H1 (cell line): ENCODE measurements around the gene STK32A. TPM values are rescaled to one million over a fixed set of nuclear protein-coding genes. Genes with fewer than 3 reads are reported as not detected.

Experiments used
- CTCF ChIA-PET: fragments of 300-600 bp; sonication (Branson Sonifier 250); formaldehyde crosslinking; loops from one replicate; lab custom pipeline; 2021; ENCODE audit not compliant: partially characterized antibody; lab: Charles Lee
- POLR2A ChIA-PET: fragments of 300-600 bp; sonication (Branson Sonifier 250); formaldehyde crosslinking; loops from one replicate; lab custom pipeline; 2021; ENCODE audit warnings: inconsistent platforms; ENCODE audit not compliant: partially characterized antibody; lab: Charles Lee
- DNase-seq, 2 experiments: peaks; one replicate each; pipeline versions ENCODE4 v3.0.0 to v3.0.0-alpha.2; 2010 to 2022; ENCODE audit warnings: low spot score in 2 of 2, low read depth in 1 of 2, mixed read lengths in 1 of 2
- FAIRE-seq: peaks from 2 replicates; lab custom pipeline; 2011; peaks lifted over from hg19 to GRCh38; lab: Jason Lieb, UNC
- H2AFZ ChIP-seq: 2 replicates; pipeline ENCODE4 v1.8.1; 2012; ENCODE audit warnings: low read length, inconsistent platforms
- H2AK5ac ChIP-seq: 2 replicates; pipeline ENCODE4 v1.6.1; 2013; ENCODE audit warnings: low read depth, low read length
- H2BK120ac ChIP-seq: replicated peaks from 2 replicates; pipeline ENCODE3; 2013; ENCODE audit warnings: low read depth, low read length, inconsistent platforms
- H2BK12ac ChIP-seq: 2 replicates; pipeline ENCODE4 v1.6.1; 2013; ENCODE audit warnings: low read depth, low read length
- H2BK15ac ChIP-seq: 2 replicates; pipeline ENCODE4 v1.6.1; 2013; ENCODE audit warnings: low read length
- H2BK20ac ChIP-seq: 2 replicates; pipeline ENCODE4 v1.6.1; 2013; ENCODE audit warnings: low read length
- H2BK5ac ChIP-seq: 2 replicates; pipeline ENCODE4 v1.6.1; 2013; ENCODE audit warnings: low read depth, low read length
- H3K14ac ChIP-seq: 2 replicates; pipeline ENCODE4 v1.6.1; 2013; ENCODE audit warnings: inconsistent platforms; ENCODE audit not compliant: insufficient read length
- H3K18ac ChIP-seq: 2 replicates; pipeline ENCODE4 v1.6.1; 2013; ENCODE audit warnings: low read length; ENCODE audit errors: extremely low read depth
- H3K23ac ChIP-seq: 2 replicates; pipeline ENCODE4 v1.6.1; 2013; ENCODE audit warnings: inconsistent platforms; ENCODE audit not compliant: insufficient read length
- H3K23me2 ChIP-seq: 2 replicates; pipeline ENCODE4 v1.6.1; 2013; ENCODE audit warnings: low read depth, low read length
- H3K27ac ChIP-seq: 2 replicates; pipeline ENCODE4 v1.6.1; 2011; ENCODE audit warnings: low read depth, low read length, inconsistent platforms
- H3K27me3 ChIP-seq, 4 experiments: replicated peaks in 1 of 4; 1 replicate in 1 of 4; 2 replicates in 3 of 4; pipeline versions ENCODE4 v1.6.1 to v1.8.1; 2011 to 2013; ENCODE audit warnings: low read length in 3 of 4, mild to moderate bottlenecking in 3 of 4, inconsistent platforms in 2 of 4, mixed read lengths in 2 of 4, moderate library complexity in 1 of 4; ENCODE audit not compliant: control insufficient read depth in 3 of 4, insufficient read depth in 3 of 4; ENCODE audit errors: extremely low read depth in 1 of 4
- H3K36me3 ChIP-seq, 4 experiments: 2 replicates each; pipeline versions ENCODE4 v1.6.1 to v1.8.1; 2011 to 2013; ENCODE audit warnings: mild to moderate bottlenecking in 4 of 4, low read length in 3 of 4, moderate library complexity in 2 of 4, control low read depth in 1 of 4, inconsistent platforms in 1 of 4; ENCODE audit not compliant: insufficient read depth in 4 of 4, control insufficient read depth in 2 of 4
- H3K4ac ChIP-seq: replicated peaks from 2 replicates; pipeline ENCODE3; 2013; ENCODE audit warnings: low read length, low read depth, mixed read lengths, inconsistent platforms; ENCODE audit not compliant: insufficient read length
- H3K4me1 ChIP-seq, 4 experiments: replicated peaks in 1 of 4; 1 replicate in 1 of 4; 2 replicates in 3 of 4; pipeline versions ENCODE4 v1.6.1 to v1.8.1; 2011 to 2013; ENCODE audit warnings: low read length in 3 of 4, inconsistent platforms in 2 of 4, mixed read lengths in 1 of 4; ENCODE audit not compliant: insufficient read depth in 4 of 4, control insufficient read depth in 3 of 4
- H3K4me2 ChIP-seq, 2 experiments: 2 replicates each; pipeline versions ENCODE4 v1.6.1 to v1.8.1; 2011 to 2013; ENCODE audit warnings: low read depth in 2 of 2, low read length in 2 of 2, control low read depth in 1 of 2, inconsistent platforms in 1 of 2, mild to moderate bottlenecking in 1 of 2; ENCODE audit not compliant: insufficient read depth in 1 of 2
- H3K4me3 ChIP-seq, 4 experiments: fragments of 200-600, 300-600 bp in 1 of 4; sonication (generic), shearing (Covaris generic), sonication (Bioruptor Twin) in 1 of 4; 2 replicates each; pipeline versions ENCODE4 v1.5.1 to v1.8.1; 2011 to 2016; ENCODE audit warnings: low read length in 4 of 4, low read depth in 3 of 4, control low read depth in 2 of 4, inconsistent platforms in 2 of 4, mild to moderate bottlenecking in 2 of 4, mixed read lengths in 1 of 4, moderate library complexity in 1 of 4; ENCODE audit not compliant: insufficient read depth in 2 of 4; ENCODE audit errors: extremely low read depth in 1 of 4
- H3K56ac ChIP-seq: replicated peaks from 2 replicates; pipeline ENCODE3; 2013; ENCODE audit warnings: low read depth, mild to moderate bottlenecking, mixed read lengths, low read length, inconsistent platforms; ENCODE audit not compliant: insufficient read length
- H3K79me1 ChIP-seq: 2 replicates; pipeline ENCODE4 v1.6.1; 2013; ENCODE audit warnings: low read depth, low read length, control low read depth
- H3K79me2 ChIP-seq, 2 experiments: 2 replicates each; pipeline versions ENCODE4 v1.6.1 to v1.8.1; 2012 to 2013; ENCODE audit warnings: low read length in 2 of 2, mild to moderate bottlenecking in 2 of 2, inconsistent platforms in 1 of 2; ENCODE audit not compliant: insufficient read depth in 2 of 2, control insufficient read depth in 1 of 2
- H3K9ac ChIP-seq, 4 experiments: replicated peaks in 1 of 4; 1 replicate in 1 of 4; 2 replicates in 3 of 4; pipeline versions ENCODE4 v1.6.1 to v1.8.1; 2011 to 2013; ENCODE audit warnings: low read depth in 3 of 4, low read length in 3 of 4, control low read depth in 2 of 4, mild to moderate bottlenecking in 2 of 4, moderate library complexity in 2 of 4, inconsistent platforms in 1 of 4; ENCODE audit errors: extremely low read depth in 1 of 4
- H3K9me3 ChIP-seq, 2 experiments: 2 replicates each; pipeline versions ENCODE4 v1.6.1 to v1.8.1; 2012 to 2013; ENCODE audit warnings: mild to moderate bottlenecking in 2 of 2, moderate library complexity in 2 of 2, control low read depth in 1 of 2, inconsistent platforms in 1 of 2, low read depth in 1 of 2, low read length in 1 of 2, mixed read lengths in 1 of 2; ENCODE audit not compliant: insufficient read depth in 2 of 2
- H4K20me1 ChIP-seq, 2 experiments: replicated peaks in 1 of 2; 2 replicates each; pipeline versions ENCODE3 to v1.8.1; 2011 to 2013; ENCODE audit warnings: inconsistent platforms in 2 of 2, low read length in 2 of 2, mild to moderate bottlenecking in 1 of 2; ENCODE audit not compliant: insufficient read depth in 2 of 2, control insufficient read depth in 1 of 2
- H4K5ac ChIP-seq: 2 replicates; pipeline ENCODE4 v1.6.1; 2013; ENCODE audit warnings: low read length, low read depth, mixed read lengths, inconsistent platforms; ENCODE audit not compliant: insufficient read length
- H4K8ac ChIP-seq: 2 replicates; pipeline ENCODE4 v1.8.0; 2013; ENCODE audit warnings: mild to moderate bottlenecking, moderate library complexity, low read length, inconsistent platforms; ENCODE audit not compliant: insufficient read depth; ENCODE audit errors: extremely low read depth
- H4K91ac ChIP-seq: replicated peaks from 2 replicates; pipeline ENCODE3; 2013; ENCODE audit warnings: low read length, mixed read lengths, inconsistent platforms; ENCODE audit not compliant: insufficient read length
- ATF2 ChIP-seq: IDR thresholded peaks from 2 replicates; pipeline ENCODE4 v1.6.1; 2012; ENCODE audit warnings: low read length, inconsistent platforms
- FOSL1 ChIP-seq: IDR thresholded peaks from 2 replicates; pipeline ENCODE4 v1.6.1; 2011; ENCODE audit warnings: mild to moderate bottlenecking, low read depth, low read length, moderate library complexity; ENCODE audit not compliant: insufficient read depth
- GTF2F1 ChIP-seq: IDR thresholded peaks from 2 replicates; pipeline ENCODE4 v1.6.1; 2012; ENCODE audit warnings: low read depth, low read length, improper control_type of control experiment, borderline replicate concordance
- HDAC2 ChIP-seq, 2 experiments: fragments of 300-600 bp in 1 of 2; sonication (generic) in 1 of 2; IDR thresholded peaks; 2 replicates each; pipeline ENCODE4 v1.6.1; 2011 to 2012; ENCODE audit warnings: low read depth in 2 of 2, low read length in 2 of 2, mild to moderate bottlenecking in 2 of 2, moderate library complexity in 2 of 2, borderline replicate concordance in 1 of 2, inconsistent platforms in 1 of 2
- HDAC6 ChIP-seq: IDR thresholded peaks from one replicate; pipeline ENCODE4 v1.7.1; 2012; ENCODE audit warnings: low read depth, mild to moderate bottlenecking, inconsistent platforms, low read length, moderate library complexity
- JUN ChIP-seq: IDR thresholded peaks from 2 replicates; pipeline ENCODE4 v1.6.1; 2011; ENCODE audit warnings: low read depth, mild to moderate bottlenecking, improper control_type of control experiment, low read length
- NRF1 ChIP-seq: IDR thresholded peaks from 2 replicates; pipeline ENCODE4 v1.6.1; 2011; ENCODE audit warnings: mild to moderate bottlenecking, low read depth, low read length, improper control_type of control experiment
- RBBP5 ChIP-seq: IDR thresholded peaks from 2 replicates; pipeline ENCODE4 v1.7.1; 2012; ENCODE audit warnings: low read depth, mild to moderate bottlenecking, inconsistent platforms, low read length, moderate library complexity, borderline replicate concordance
- RXRA ChIP-seq: IDR thresholded peaks from 2 replicates; pipeline ENCODE4 v1.6.1; 2011; ENCODE audit warnings: low read depth, mild to moderate bottlenecking, low read length, moderate library complexity; ENCODE audit not compliant: insufficient read depth
- TBP ChIP-seq: IDR thresholded peaks from 2 replicates; pipeline ENCODE4 v1.6.1; 2011; ENCODE audit warnings: low read depth, low read length, improper control_type of control experiment
- WGBS, 2 experiments: shearing (Covaris generic) in 1 of 2; methylation state at CpG; one replicate each; pipeline versions ENCODE4 v1.1.6 to v1.1.7; 2013 to 2015; ENCODE audit warnings: low lambda C conversion rate in 2 of 2, mixed read lengths in 2 of 2, inconsistent platforms in 1 of 2, low coverage in 1 of 2, missing lambda C conversion rate in 1 of 2; ENCODE audit not compliant: insufficient replicate concordance in 2 of 2, insufficient coverage in 1 of 2, insufficient read length in 1 of 2; ENCODE audit errors: extremely low coverage in 1 of 2, missing lambda C conversion rate in 1 of 2; 5-methylcytosine and 5-hydroxymethylcytosine counted together
- polyA plus RNA-seq, 7 experiments: library from polyadenylated mRNA; depleted of rRNA in 3 of 7; stranded (reverse) in 5 of 7; unstranded in 2 of 7; fragments of >200 nt in 5 of 7; fragments of 200-250 nt in 2 of 7; gene quantifications; 1 replicate in 5 of 7; 2 replicates in 1 of 7; 4 replicates in 1 of 7; pipeline versions ENCODE4 v1.2.1 to v1.2.3, GENCODE V29; 2011 to 2013; ENCODE audit warnings: missing spikeins in 2 of 7, mixed read lengths in 2 of 7
- total RNA-seq: library from RNA; stranded (reverse); fragmentation: NEBNext Ultra II Directional; extraction: Animal tissue kit (Norgen Biotek cat#: 25700); gene quantifications from 2 replicates; pipeline ENCODE4 v1.2.1, GENCODE V29; 2021
- TF ChIP-seq, protein P1 (sequence below): IDR thresholded peaks from 2 replicates; pipeline ENCODE4 v1.6.1; 2011; ENCODE audit warnings: low read depth, mild to moderate bottlenecking, low read length; ENCODE audit not compliant: insufficient read depth

Gene STK32A
- total and polyA plus RNA-seq, 2 of the 8 experiments (the other 6 are each of a cell fraction or from before 2014, with no cell fraction given), result 1.3 to 2.5 TPM

- H3K23ac ChIP-seq, result no peak overlapping the region
- H3K9ac ChIP-seq, result no peak overlapping the region
- no peak overlapping the region for H3K56ac ChIP-seq
- H2BK15ac ChIP-seq, result no peak overlapping the region
- H4K5ac ChIP-seq, result no peak overlapping the region
- H3K36me3 ChIP-seq, result no peaks in the 10 kb centered on the region
- no peaks in the 10 kb centered on the region for H3K4me1 ChIP-seq
- 89% methylated on average over 5 of the region's 5 CpGs; no CpG with 5 or more reads in 1 of the 2 experiments for WGBS, 2 experiments
- ChIA-PET POLR2A (no interaction called here), CTCF (interaction anchor here (1.2 to 1.9 kb wide), 3 partner anchors 11 to 234 kb away, joined by 3 to 5 read pairs (median 3); no protein-coding TSS in a partner anchor)
- no peak overlapping the region for H3K4me3 ChIP-seq
- FAIRE-seq (no peak), DNase-seq (no peak)
- no peak overlapping the region for H4K8ac ChIP-seq
- H2BK20ac ChIP-seq, result no peak overlapping the region
- no peak overlapping the region for H2AK5ac ChIP-seq
- H3K27me3 ChIP-seq, result no peaks in the 10 kb centered on the region
- no peaks in the 10 kb centered on the region for H3K23me2 ChIP-seq
- no peak overlapping the region for H3K18ac ChIP-seq
- H3K27ac ChIP-seq, result no peak overlapping the region
- H2BK12ac ChIP-seq, result no peak overlapping the region
- no peaks in the 10 kb centered on the region for H4K20me1 ChIP-seq
- H2BK120ac ChIP-seq, result no peak overlapping the region
- H3K79me2 ChIP-seq, result no peaks in the 10 kb centered on the region
- no peaks in the 10 kb centered on the region for H3K9me3 ChIP-seq
- H3K14ac ChIP-seq, result no peak overlapping the region
- no peaks in the 10 kb centered on the region for H3K79me1 ChIP-seq
- H3K4me2 ChIP-seq, result no peak overlapping the region
- no peak overlapping the region for H2AFZ ChIP-seq
- H2BK5ac ChIP-seq, result no peak overlapping the region
- no peak overlapping the region for H3K4ac ChIP-seq
- no peak overlapping the region for H4K91ac ChIP-seq
- TF ChIP-seq HDAC6, result no peak
- TF ChIP-seq JUN, result no peak
- no peak for TF ChIP-seq FOSL1
- no peak for TF ChIP-seq RBBP5
- no peak for TF ChIP-seq RXRA
- TF ChIP-seq NRF1, result no peak
- no peak for TF ChIP-seq GTF2F1
- no peak for TF ChIP-seq ATF2
- TF ChIP-seq, protein P1, sequence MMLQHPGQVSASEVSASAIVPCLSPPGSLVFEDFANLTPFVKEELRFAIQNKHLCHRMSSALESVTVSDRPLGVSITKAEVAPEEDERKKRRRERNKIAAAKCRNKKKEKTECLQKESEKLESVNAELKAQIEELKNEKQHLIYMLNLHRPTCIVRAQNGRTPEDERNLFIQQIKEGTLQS, result no peak
- TF ChIP-seq HDAC2 (IDR thresholded peaks at IDR 0.05; ENCODE audit: borderline replicate concordance in 1 of 2, low read depth in 2 of 2, low read length in 2 of 2), result no peak
- TF ChIP-seq TBP, result no peak
Observed at GRCh38 chr5:147200004-147200403, 34.8 kb upstream of the STK32A start.
